B cell (primary cell): Measurements from ENCODE around the gene NFATC1. TPM values are rescaled to one million over a fixed set of nuclear protein-coding genes. Genes with fewer than 3 reads are reported as not detected.

Experiments
- ATAC-seq: fragments of 200-7000 bp; cut with Tn5 transposase; one replicate; pipeline ENCODE4 v1.10.0; 2021; ENCODE audit warnings: low read depth, mild to moderate bottlenecking, moderate number of reproducible peaks, moderate library complexity
- CTCF ChIA-PET: fragments of 350-600 bp; sonication (Branson Sonifier 250); formaldehyde crosslinking; loops from one replicate; lab custom pipeline; 2021; ENCODE audit warnings: antibody characterized with exemption, inconsistent platforms; lab: Charles Lee
- POLR2A ChIA-PET: fragments of 350-600 bp; sonication (Branson Sonifier 250); formaldehyde crosslinking; loops from one replicate; lab custom pipeline; 2021; ENCODE audit warnings: antibody characterized with exemption; lab: Charles Lee
- DNase-seq: peaks from one replicate; pipeline ENCODE4 v3.0.0; 2013
- H2AFZ ChIP-seq: 2 replicates; pipeline ENCODE4 v1.6.1; 2012; ENCODE audit warnings: mild to moderate bottlenecking, low read depth, low read length; ENCODE audit not compliant: insufficient read depth, poor library complexity, severe bottlenecking
- H3K27ac ChIP-seq, 2 donors: 1 replicate in 1 of 2; 2 replicates in 1 of 2; pipeline ENCODE4 v1.5.1; 2012 to 2013; ENCODE audit warnings: low read length in 2 of 2, mild to moderate bottlenecking in 2 of 2, moderate library complexity in 1 of 2
- H3K27me3 ChIP-seq, 4 experiments: fragments of 200-600 bp in 1 of 4; sonication (generic) in 1 of 4; replicated peaks in 1 of 4; 1 replicate in 2 of 4; 2 replicates in 2 of 4; pipeline versions ENCODE4 v1.6.1 to v1.7.0; 2013 to 2016; ENCODE audit warnings: low read length in 3 of 4, mild to moderate bottlenecking in 2 of 4, mixed read lengths in 1 of 4, moderate library complexity in 1 of 4; ENCODE audit not compliant: insufficient read depth in 4 of 4, control insufficient read depth in 3 of 4; ENCODE audit errors: control extremely low read depth in 1 of 4
- H3K36me3 ChIP-seq, 2 experiments: replicated peaks in 1 of 2; 1 replicate in 1 of 2; 2 replicates in 1 of 2; pipeline versions ENCODE4 v1.6.1 to v1.7.1; 2013; ENCODE audit warnings: low read length in 1 of 2; ENCODE audit not compliant: insufficient read depth in 2 of 2, control insufficient read depth in 1 of 2; ENCODE audit errors: control extremely low read depth in 1 of 2, extremely low read depth in 1 of 2
- H3K4me1 ChIP-seq, 2 donors: fragments of 200-600 bp in 1 of 2; sonication (generic) in 1 of 2; 1 replicate in 1 of 2; 2 replicates in 1 of 2; pipeline versions ENCODE4 v1.5.1 to v1.6.1; 2013 to 2017; ENCODE audit warnings: low read length in 2 of 2; ENCODE audit not compliant: control insufficient read depth in 2 of 2, insufficient read depth in 2 of 2
- H3K4me2 ChIP-seq: replicated peaks from 2 replicates; pipeline ENCODE3; 2012; ENCODE audit warnings: mild to moderate bottlenecking, low read depth, low read length; ENCODE audit not compliant: poor library complexity, severe bottlenecking
- H3K4me3 ChIP-seq, 5 experiments: fragments of 200-600 bp in 1 of 5; sonication (generic) in 1 of 5; 1 replicate in 3 of 5; 2 replicates in 2 of 5; pipeline versions ENCODE4 v1.5.1 to v1.7.0; 2011 to 2016; ENCODE audit warnings: low read length in 4 of 5, mild to moderate bottlenecking in 4 of 5, low read depth in 2 of 5, control low read depth in 1 of 5, moderate library complexity in 1 of 5; ENCODE audit not compliant: insufficient read depth in 1 of 5; ENCODE audit errors: control extremely low read depth in 1 of 5, extremely low read depth in 1 of 5
- H3K79me2 ChIP-seq: fragments of 200-600 bp; sonication (generic); one replicate; pipeline ENCODE4 v1.6.0; 2016; ENCODE audit warnings: low read length; ENCODE audit not compliant: control insufficient read depth, insufficient read depth
- H3K9ac ChIP-seq: fragments of 200-600 bp; sonication (generic); 2 replicates; pipeline ENCODE4 v1.6.1; 2017; ENCODE audit warnings: mild to moderate bottlenecking, low read length, moderate library complexity
- H3K9me3 ChIP-seq, 3 donors: one replicate each; pipeline versions ENCODE4 v1.6.1 to v1.7.1; 2013; ENCODE audit warnings: low read length in 2 of 3; ENCODE audit not compliant: control insufficient read depth in 2 of 3, insufficient read depth in 1 of 3; ENCODE audit errors: control extremely low read depth in 1 of 3
- H4K20me1 ChIP-seq: 2 replicates; pipeline ENCODE4 v1.6.0; 2012; ENCODE audit warnings: mild to moderate bottlenecking, low read length; ENCODE audit not compliant: insufficient read depth, control insufficient read depth, poor library complexity, severe bottlenecking
- H3K27ac Mint-ChIP-seq: one replicate; pipeline ENCODE4 v1.8.0; 2021; ENCODE audit warnings: mixed read lengths
- H3K27me3 Mint-ChIP-seq: one replicate; pipeline ENCODE4 v1.8.0; 2021; ENCODE audit warnings: mixed read lengths
- H3K4me1 Mint-ChIP-seq: one replicate; pipeline ENCODE4 v1.8.0; 2021; ENCODE audit warnings: mixed read lengths
- H3K4me3 Mint-ChIP-seq: one replicate; pipeline ENCODE4 v1.8.0; 2021; ENCODE audit warnings: mixed read lengths
- H3K9me3 Mint-ChIP-seq: one replicate; pipeline ENCODE4 v1.8.0; 2022; ENCODE audit warnings: mixed read lengths; ENCODE audit not compliant: insufficient read depth
- CTCF ChIP-seq: fragments of 200-600 bp; IDR thresholded peaks from one replicate; pipeline ENCODE4 v1.8.0; 2022; ENCODE audit warnings: antibody characterized with exemption, mild to moderate bottlenecking
- EZH2 ChIP-seq: IDR thresholded peaks from 2 replicates; pipeline ENCODE4 v1.6.1; 2012; ENCODE audit warnings: borderline replicate concordance, low read depth, mild to moderate bottlenecking, moderate library complexity, low read length; ENCODE audit not compliant: insufficient read depth, poor library complexity, severe bottlenecking
- WGBS: methylation state at CpG from one replicate; pipeline ENCODE4 v1.1.5; 2013; ENCODE audit warnings: missing lambda C conversion rate; ENCODE audit not compliant: insufficient coverage; 5-methylcytosine and 5-hydroxymethylcytosine counted together
- intact Hi-C: fragments of 100-400 bp; cut with micrococcal nuclease; formaldehyde crosslinking; loops from one replicate; pipeline ENCODE4 v1.10.0; 2022
- polyA plus RNA-seq: library from polyadenylated mRNA; depleted of rRNA; stranded (reverse); fragments of >200 nt; gene quantifications from 2 replicates; pipeline ENCODE4 v1.2.3, GENCODE V29; 2012
- total RNA-seq, 2 donors: library from RNA; stranded (reverse); fragments of 120-200 nt in 1 of 2; gene quantifications; 1 replicate in 1 of 2; 2 replicates in 1 of 2; pipeline versions ENCODE4 v1.2.3 to v1.2.4, GENCODE V29; 2013 to 2022

NFATC1 gene
- total and polyA plus RNA-seq, 2 donors (not counting 1 experiment from before 2014, with no cell fraction given) = 32.2 to 108 TPM

GRCh38 chr18:79436556-79437275 is 41.0 kb downstream of the NFATC1 start:
- no peaks in the 10 kb centered on the region for H3K27me3 ChIP-seq
- peaks cover 100% of the 10 kb centered on the region for H3K79me2 ChIP-seq
- peaks cover 100% of the 10 kb centered on the region for H4K20me1 ChIP-seq
- 93% methylated on average over 30 of the region's 37 CpGs for WGBS
- ATAC-seq (no peak), DNase-seq (no peak)
- H2AFZ ChIP-seq = no peak overlapping the region
- Mint-ChIP-seq H3K27ac (peak overlapping the region; percentile 32), H3K27me3 (no peaks in the 10 kb centered on the region), H3K9me3 (no peaks in the 10 kb centered on the region), H3K4me3 (no peak overlapping the region), H3K4me1 (peaks cover 59% of the 10 kb centered on the region)
- H3K4me2 ChIP-seq = peak overlapping the region; percentile 71
- intact Hi-C loops = loop anchor here (5.0 kb wide), 1 partner anchor 44 kb away; no protein-coding TSS in a partner anchor
- H3K9ac ChIP-seq = no peak overlapping the region
- H3K4me1 ChIP-seq = peaks cover 23 to 65% of the 10 kb centered on the region in 2 donors
- H3K4me3 ChIP-seq = peak overlapping the region in 1 of 5 experiments; percentile 32
- ChIA-PET POLR2A (interaction anchor here (0.7 to 1.2 kb wide), 4 partner anchors 26 to 38 kb away, joined by 3 read pairs; no protein-coding TSS in a partner anchor), CTCF (interaction anchor here (0.9 to 2.6 kb wide), 3 partner anchors 31 to 56 kb away, joined by 3 to 10 read pairs (median 8); no protein-coding TSS in a partner anchor)
- TF ChIP-seq CTCF = no peak
- TF ChIP-seq EZH2 = no peak
- peaks cover 0 to 67% of the 10 kb centered on the region in 2 experiments for H3K36me3 ChIP-seq
- H3K27ac ChIP-seq = peak overlapping the region in 1 of 2 donors; percentile 29
- no peaks in the 10 kb centered on the region for H3K9me3 ChIP-seq
